ENCODE data around the gene APRT. TPM values are rescaled to one million over a fixed set of nuclear protein-coding genes. Genes with fewer than 3 reads are reported as not detected.

APRT gene
- total and polyA plus RNA-seq, 4 donors = 15.8 to 107 (median 66.4) TPM

DNA sequence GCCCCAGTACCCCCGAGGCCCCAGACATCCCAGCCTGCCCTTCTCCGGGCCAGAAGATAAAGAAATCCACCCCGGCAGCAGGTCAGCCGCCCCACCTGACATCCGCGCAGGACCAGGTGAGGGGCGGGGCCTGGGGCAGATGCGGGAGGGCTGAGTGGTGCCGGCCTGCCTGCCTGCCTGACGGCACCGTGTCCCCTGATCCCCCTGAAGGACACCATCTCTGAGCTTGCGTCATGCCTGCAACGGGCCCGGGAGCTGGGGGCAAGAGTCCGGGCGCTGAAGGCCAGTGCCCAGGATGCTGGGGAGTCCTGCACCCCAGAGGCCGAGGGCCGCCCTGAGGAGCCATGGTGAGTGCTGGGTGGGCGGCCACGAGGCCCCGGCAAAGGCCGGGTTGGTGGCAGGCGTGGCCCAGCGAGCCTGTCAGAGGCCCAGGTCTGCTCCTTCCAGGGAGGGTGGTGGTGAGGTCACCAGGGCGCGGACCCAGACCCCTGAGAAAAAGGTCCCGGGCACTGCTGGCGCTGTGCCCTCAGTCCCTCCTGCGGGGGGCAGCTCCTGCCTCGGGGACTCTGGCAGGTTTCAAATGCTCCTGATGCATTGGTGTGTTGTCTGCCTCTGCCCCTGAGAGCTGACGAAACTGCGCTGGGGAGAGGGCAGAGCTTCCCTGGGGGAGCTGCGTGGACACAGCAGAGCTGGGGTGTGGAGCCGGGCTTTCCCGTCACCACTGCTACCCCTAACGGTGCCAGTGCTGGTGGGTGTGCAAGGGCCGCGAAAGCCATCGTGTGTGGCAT, 7.0 kb downstream of the APRT start:
- Histone ChIP-seq H3K9me3 (ENCODE audit: control insufficient read depth, insufficient read depth, low read length) (no peaks in the 10 kb centered on the region), H3K27ac (ENCODE audit: low read depth, low read length) (no peak overlapping the region), H3K4me3 (ENCODE audit: low read depth, low read length) (peak overlapping the region; percentile 40), H3K4me1 (ENCODE audit: control insufficient read depth, insufficient read depth, low read length) (peaks cover 33% of the 10 kb centered on the region), H3K27me3 (ENCODE audit: control insufficient read depth, insufficient read depth, low read length) (no peaks in the 10 kb centered on the region), H3K36me3 (ENCODE audit: control insufficient read depth, insufficient read depth, low read length) (peaks cover 57% of the 10 kb centered on the region)
- 31% methylated on average over 38 of the region's 39 CpGs for whole genome bisulfite sequencing (ENCODE audit: insufficient coverage)
- DNase-seq (ENCODE audit: low read depth in 4 of 6, low spot score in 6 of 6) = no peak

DNA sequence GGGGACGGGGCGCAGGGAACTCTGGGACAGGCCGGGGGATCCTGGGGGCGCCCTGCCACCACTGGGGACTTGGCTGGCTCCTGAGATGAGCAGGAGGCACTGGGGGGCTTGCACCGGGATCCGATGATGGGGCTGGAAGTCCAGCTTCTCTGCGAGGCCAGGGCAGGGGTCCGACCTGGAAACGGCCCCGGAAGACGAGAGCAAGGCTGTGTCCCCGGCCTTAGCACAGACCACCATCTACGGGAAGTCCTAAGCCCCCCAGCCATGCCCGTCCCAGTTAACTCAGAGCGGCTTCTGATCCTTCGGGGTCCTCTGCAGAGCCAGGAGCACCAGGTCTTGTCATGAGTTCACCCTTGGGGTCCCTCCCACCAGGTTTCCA, 7.6 kb downstream of the APRT start:
- H3K27ac ChIP-seq (ENCODE audit: low read depth, low read length) = no peak overlapping the region
- DNase-seq (ENCODE audit: low read depth in 4 of 6, low spot score in 6 of 6) = no peak
- H3K36me3 ChIP-seq (ENCODE audit: control insufficient read depth, insufficient read depth, low read length) = peaks cover 56% of the 10 kb centered on the region
- H3K9me3 ChIP-seq (ENCODE audit: control insufficient read depth, insufficient read depth, low read length) = no peaks in the 10 kb centered on the region
- H3K27me3 ChIP-seq (ENCODE audit: control insufficient read depth, insufficient read depth, low read length) = no peaks in the 10 kb centered on the region
- peak overlapping the region; percentile 40 for H3K4me3 ChIP-seq (ENCODE audit: low read depth, low read length)
- WGBS (ENCODE audit: insufficient coverage) = 1% methylated on average over 16 of the region's 16 CpGs
- H3K4me1 ChIP-seq (ENCODE audit: control insufficient read depth, insufficient read depth, low read length) = peaks cover 30% of the 10 kb centered on the region

DNA sequence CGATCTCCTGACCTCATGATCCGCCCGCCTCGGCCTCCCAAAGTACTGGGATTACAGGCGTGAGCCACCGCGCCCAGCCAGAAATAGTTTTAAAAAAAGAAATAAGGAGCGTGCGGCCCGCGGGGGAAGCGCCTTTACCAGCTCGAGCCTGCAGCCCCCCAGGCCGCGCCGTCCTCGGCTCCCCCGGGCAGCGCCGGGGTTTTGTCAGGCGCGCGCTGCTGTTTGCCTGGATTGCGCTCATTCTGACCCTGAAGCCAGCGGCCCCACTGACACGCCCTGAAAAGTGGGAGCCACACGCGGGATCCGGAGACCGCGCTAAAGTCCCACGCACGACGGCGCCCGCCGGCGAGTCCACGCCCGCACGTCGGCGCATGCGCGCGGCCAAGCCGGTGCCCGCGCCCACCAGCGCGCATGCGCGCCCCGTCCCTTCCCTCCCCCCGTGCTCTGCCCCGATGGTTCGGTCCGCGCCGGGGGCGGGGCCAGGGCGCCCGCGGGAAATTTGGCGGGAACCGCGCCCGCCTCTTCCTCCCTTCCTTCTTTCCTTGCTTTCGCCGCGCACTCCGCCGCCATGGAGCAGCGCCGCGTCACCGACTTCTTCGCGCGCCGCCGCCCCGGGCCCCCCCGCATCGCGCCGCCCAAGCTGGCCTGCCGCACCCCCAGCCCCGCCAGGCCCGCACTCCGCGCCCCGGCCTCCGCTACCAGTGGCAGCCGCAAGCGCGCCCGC, 8.3 kb downstream of the APRT start, which contains the start of gene CDT1:
Gene CDT1, plus strand, starts transcription at position 526 of the 724 bp plus-strand sequence. Its CDS starts 43 bp downstream, at position 569.
- peak within 1 kb of the TSS; percentile 61 for H3K27ac ChIP-seq (ENCODE audit: low read depth, low read length)
- no peaks in the 10 kb centered on the region for H3K27me3 ChIP-seq (ENCODE audit: control insufficient read depth, insufficient read depth, low read length)
- DNase-seq (ENCODE audit: low read depth in 4 of 6, low spot score in 6 of 6) = peak; percentile 63 to 95 (median 74)
- peak within 1 kb of the TSS; percentile 65 for H3K4me3 ChIP-seq (ENCODE audit: low read depth, low read length)
- peaks cover 49% of the 10 kb centered on the region for H3K36me3 ChIP-seq (ENCODE audit: control insufficient read depth, insufficient read depth, low read length)
- no peaks in the 10 kb centered on the region for H3K9me3 ChIP-seq (ENCODE audit: control insufficient read depth, insufficient read depth, low read length)
- H3K4me1 ChIP-seq (ENCODE audit: control insufficient read depth, insufficient read depth, low read length) = peaks cover 30% of the 10 kb centered on the region
- WGBS (ENCODE audit: insufficient coverage) = 0% methylated on average over 90 of the region's 98 CpGs

DNA sequence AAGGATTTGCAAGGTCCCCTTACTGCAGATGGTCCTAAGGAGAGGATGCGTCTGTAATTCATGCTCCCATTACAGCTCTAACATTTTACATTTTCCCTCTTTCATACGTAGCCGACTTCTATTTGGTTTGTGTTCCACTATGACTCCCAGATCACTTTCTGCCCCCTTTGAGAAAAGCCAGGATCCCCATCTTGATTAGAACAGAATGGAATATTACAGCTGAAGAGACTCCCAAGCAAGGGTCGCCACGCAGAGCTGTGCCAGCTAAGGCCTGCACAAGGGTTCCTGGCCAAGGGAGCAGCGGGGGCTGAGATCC, 11.5 kb downstream of the APRT start:
- H3K27ac ChIP-seq (ENCODE audit: low read depth, low read length) = no peak overlapping the region
- no peak overlapping the region for H3K4me3 ChIP-seq (ENCODE audit: low read depth, low read length)
- H3K27me3 ChIP-seq (ENCODE audit: control insufficient read depth, insufficient read depth, low read length) = no peaks in the 10 kb centered on the region
- peaks cover 28% of the 10 kb centered on the region for H3K4me1 ChIP-seq (ENCODE audit: control insufficient read depth, insufficient read depth, low read length)
- 78% methylated on average over 5 of the region's 6 CpGs for whole genome bisulfite sequencing (ENCODE audit: insufficient coverage)
- H3K9me3 ChIP-seq (ENCODE audit: control insufficient read depth, insufficient read depth, low read length) = no peaks in the 10 kb centered on the region
- no peak for DNase-seq (ENCODE audit: low read depth in 4 of 6, low spot score in 6 of 6)
- H3K36me3 ChIP-seq (ENCODE audit: control insufficient read depth, insufficient read depth, low read length) = peaks cover 17% of the 10 kb centered on the region

DNA sequence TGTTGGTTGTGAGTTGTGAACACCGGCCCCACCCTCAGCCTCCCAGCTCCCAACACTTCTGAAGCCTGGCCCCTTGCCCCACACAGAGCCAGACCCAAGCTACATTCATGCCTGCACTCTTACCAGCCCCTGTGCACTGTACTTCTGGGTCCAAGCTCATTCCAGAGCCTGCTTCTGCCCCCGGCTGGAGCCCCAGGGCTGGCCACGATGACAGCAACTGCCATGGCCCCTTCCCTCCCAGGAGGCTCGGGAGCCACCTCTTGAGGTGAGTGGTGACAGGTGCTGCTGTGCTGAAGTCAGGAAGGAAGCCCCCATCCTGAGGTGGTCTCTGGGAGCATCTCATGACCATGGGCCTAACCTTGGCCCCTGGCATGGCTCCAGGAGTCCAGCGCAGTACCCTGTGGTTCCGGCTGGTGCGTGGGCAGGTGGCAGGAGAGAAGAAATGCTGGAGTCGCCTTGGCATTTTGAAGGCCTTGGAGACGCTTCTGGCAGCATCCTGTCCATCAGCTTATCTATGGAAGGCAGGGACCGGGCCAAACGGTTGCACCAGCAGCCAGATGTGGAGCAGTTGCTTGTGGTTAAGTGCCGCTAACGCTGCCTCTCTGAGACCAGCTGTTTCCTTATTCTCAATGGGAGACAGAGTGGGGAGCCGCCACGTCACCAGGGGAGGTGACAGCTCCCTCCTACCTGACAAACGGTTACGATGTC, 12.0 kb downstream of the APRT start:
- peaks cover 12% of the 10 kb centered on the region for H3K36me3 ChIP-seq (ENCODE audit: control insufficient read depth, insufficient read depth, low read length)
- H3K9me3 ChIP-seq (ENCODE audit: control insufficient read depth, insufficient read depth, low read length) = no peaks in the 10 kb centered on the region
- WGBS (ENCODE audit: insufficient coverage) = 86% methylated on average over 13 of the region's 17 CpGs
- H3K4me1 ChIP-seq (ENCODE audit: control insufficient read depth, insufficient read depth, low read length) = peaks cover 22% of the 10 kb centered on the region
- H3K27me3 ChIP-seq (ENCODE audit: control insufficient read depth, insufficient read depth, low read length) = no peaks in the 10 kb centered on the region
- DNase-seq (ENCODE audit: low read depth in 4 of 6, low spot score in 6 of 6) = no peak
- no peak overlapping the region for H3K27ac ChIP-seq (ENCODE audit: low read depth, low read length)
- no peak overlapping the region for H3K4me3 ChIP-seq (ENCODE audit: low read depth, low read length)

DNA sequence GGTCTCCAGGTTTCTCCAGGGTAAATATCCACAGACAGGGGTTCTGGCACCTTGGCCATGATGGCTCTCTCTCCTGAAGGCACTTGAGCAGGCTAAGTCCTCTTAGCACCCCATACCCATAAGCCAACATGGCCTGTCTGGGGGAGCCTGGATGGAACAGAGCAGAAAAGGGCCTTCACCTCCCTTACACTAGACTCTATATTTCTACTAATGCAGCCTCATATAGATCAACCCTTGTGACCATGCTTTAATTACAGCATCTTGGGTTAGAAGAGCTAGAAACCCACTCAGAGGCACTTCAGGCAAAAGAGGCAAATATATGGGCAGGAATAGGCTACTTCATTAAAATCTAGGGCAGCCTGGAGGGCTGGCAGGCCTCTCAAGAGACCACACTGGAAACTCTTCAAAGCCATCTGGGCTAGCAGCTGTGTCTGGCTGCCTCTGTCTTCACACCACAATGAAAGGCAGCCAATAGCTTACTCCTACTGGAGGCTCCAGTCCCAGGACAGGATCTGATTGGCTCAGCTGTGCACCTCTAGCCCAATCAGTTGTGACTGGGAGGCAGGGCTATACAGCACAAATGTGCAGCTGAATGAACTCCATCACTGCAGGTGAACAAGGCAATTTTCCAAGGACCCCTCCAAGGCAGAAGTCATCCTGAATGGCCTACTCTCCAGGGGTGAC, 12.8 kb downstream of the APRT start:
- no peaks in the 10 kb centered on the region for H3K27me3 ChIP-seq (ENCODE audit: control insufficient read depth, insufficient read depth, low read length)
- DNase-seq (ENCODE audit: low read depth in 4 of 6, low spot score in 6 of 6) = no peak
- H3K27ac ChIP-seq (ENCODE audit: low read depth, low read length) = no peak overlapping the region
- H3K4me3 ChIP-seq (ENCODE audit: low read depth, low read length) = no peak overlapping the region
- no peaks in the 10 kb centered on the region for H3K9me3 ChIP-seq (ENCODE audit: control insufficient read depth, insufficient read depth, low read length)
- peaks cover 8% of the 10 kb centered on the region for H3K36me3 ChIP-seq (ENCODE audit: control insufficient read depth, insufficient read depth, low read length)
- H3K4me1 ChIP-seq (ENCODE audit: control insufficient read depth, insufficient read depth, low read length) = peaks cover 15% of the 10 kb centered on the region

DNA sequence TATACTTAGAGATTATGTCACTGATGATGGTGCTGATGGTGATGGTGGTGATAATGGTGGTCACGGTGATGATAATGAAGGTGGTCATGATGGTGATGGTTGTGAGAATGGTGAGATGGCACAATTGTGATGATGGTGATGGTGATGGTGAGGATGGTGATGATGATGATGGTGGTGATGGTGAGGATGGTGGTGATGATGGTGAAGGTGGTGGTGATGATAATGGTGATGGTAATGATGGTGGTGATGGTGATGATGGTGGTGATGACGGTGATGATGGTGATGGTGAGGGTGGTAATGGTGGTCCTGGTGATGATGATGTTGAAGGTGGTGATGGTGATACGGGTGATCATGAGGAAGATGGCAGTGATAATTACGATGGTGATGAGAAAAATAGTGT, 13.7 kb downstream of the APRT start:
- H3K9me3 ChIP-seq (ENCODE audit: control insufficient read depth, insufficient read depth, low read length) = no peaks in the 10 kb centered on the region
- H3K4me1 ChIP-seq (ENCODE audit: control insufficient read depth, insufficient read depth, low read length) = peaks cover 21% of the 10 kb centered on the region
- H3K4me3 ChIP-seq (ENCODE audit: low read depth, low read length) = no peak overlapping the region
- no peak for DNase-seq (ENCODE audit: low read depth in 4 of 6, low spot score in 6 of 6)
- peaks cover 8% of the 10 kb centered on the region for H3K36me3 ChIP-seq (ENCODE audit: control insufficient read depth, insufficient read depth, low read length)
- no peak overlapping the region for H3K27ac ChIP-seq (ENCODE audit: low read depth, low read length)
- WGBS (ENCODE audit: insufficient coverage) = 99% methylated on average over 4 of the region's 4 CpGs
- H3K27me3 ChIP-seq (ENCODE audit: control insufficient read depth, insufficient read depth, low read length) = peaks cover 5% of the 10 kb centered on the region

DNA sequence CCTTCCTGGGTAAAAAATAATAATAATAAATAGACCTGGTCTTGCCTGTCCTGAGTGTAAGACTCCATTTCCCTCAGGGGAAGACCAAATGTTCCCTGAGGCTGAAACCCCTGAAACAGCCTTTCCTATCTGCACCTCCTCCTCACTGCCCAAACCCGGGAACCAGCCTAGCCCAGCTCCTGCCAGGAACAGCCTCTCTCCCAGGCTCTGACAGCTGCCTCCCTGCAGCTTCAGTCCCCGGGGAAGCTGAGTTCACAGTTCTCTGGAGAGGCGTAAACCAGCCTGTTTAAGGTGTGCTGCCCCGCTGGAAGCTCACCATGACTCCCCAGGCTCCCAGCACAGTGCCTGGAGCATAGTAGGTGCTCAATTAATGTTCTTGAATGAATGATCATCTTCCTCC, 15.4 kb downstream of the APRT start:
- H3K4me3 ChIP-seq (ENCODE audit: low read depth, low read length) = no peak overlapping the region
- no peak for DNase-seq (ENCODE audit: low read depth in 4 of 6, low spot score in 6 of 6)
- peaks cover 24% of the 10 kb centered on the region for H3K4me1 ChIP-seq (ENCODE audit: control insufficient read depth, insufficient read depth, low read length)
- no peak overlapping the region for H3K27ac ChIP-seq (ENCODE audit: low read depth, low read length)
- no peaks in the 10 kb centered on the region for H3K9me3 ChIP-seq (ENCODE audit: control insufficient read depth, insufficient read depth, low read length)
- peaks cover 8% of the 10 kb centered on the region for H3K36me3 ChIP-seq (ENCODE audit: control insufficient read depth, insufficient read depth, low read length)
- H3K27me3 ChIP-seq (ENCODE audit: control insufficient read depth, insufficient read depth, low read length) = peaks cover 21% of the 10 kb centered on the region
- no CpG with 5 or more reads among the region's 4 CpGs for WGBS (ENCODE audit: insufficient coverage)

DNA sequence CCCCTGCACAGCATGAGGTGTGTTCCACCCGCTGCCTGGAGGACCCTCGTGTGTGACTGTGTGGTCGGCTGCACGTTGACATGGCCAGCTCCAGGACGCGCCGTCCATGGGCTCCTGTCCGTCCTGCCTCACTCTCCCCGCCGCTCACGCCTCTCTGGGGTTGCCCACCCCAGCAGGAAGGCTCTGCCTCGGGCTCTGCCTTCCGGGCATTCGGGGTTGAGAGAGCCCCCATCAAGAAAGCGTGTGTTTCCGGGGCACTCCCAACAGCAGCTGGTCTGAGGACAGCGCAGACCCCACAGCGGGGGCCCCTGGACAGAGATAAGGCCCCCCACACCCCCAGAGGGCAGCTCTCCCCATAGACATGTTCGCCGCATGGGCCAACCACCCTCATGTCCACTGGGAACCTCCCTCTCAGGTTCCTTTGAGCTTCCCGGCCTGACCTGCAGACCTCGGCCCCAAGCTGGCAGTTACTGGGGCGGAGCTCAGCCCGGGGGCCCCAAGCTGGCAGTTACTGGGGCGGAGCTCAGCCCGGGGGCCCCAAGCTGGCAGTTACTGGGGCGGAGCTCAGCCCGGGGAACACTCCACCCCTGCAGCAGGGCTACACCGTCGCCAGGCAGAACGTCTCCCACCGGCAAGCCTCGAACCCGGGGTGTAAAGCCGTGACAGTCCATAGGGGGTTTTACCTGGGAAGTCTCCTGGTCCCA, 18.3 kb downstream of the APRT start:
- DNase-seq (ENCODE audit: low read depth in 4 of 6, low spot score in 6 of 6) = no peak
- Histone ChIP-seq H3K36me3 (ENCODE audit: control insufficient read depth, insufficient read depth, low read length) (no peaks in the 10 kb centered on the region), H3K4me1 (ENCODE audit: control insufficient read depth, insufficient read depth, low read length) (peaks cover 30% of the 10 kb centered on the region), H3K27ac (ENCODE audit: low read depth, low read length) (peak overlapping the region; percentile 79), H3K27me3 (ENCODE audit: control insufficient read depth, insufficient read depth, low read length) (peaks cover 24% of the 10 kb centered on the region), H3K4me3 (ENCODE audit: low read depth, low read length) (no peak overlapping the region), H3K9me3 (ENCODE audit: control insufficient read depth, insufficient read depth, low read length) (no peaks in the 10 kb centered on the region)
- 48% methylated on average over 33 of the region's 35 CpGs for WGBS (ENCODE audit: insufficient coverage)
